Measurements from ENCODE around the gene AK9.

Gene AK9

DNA sequence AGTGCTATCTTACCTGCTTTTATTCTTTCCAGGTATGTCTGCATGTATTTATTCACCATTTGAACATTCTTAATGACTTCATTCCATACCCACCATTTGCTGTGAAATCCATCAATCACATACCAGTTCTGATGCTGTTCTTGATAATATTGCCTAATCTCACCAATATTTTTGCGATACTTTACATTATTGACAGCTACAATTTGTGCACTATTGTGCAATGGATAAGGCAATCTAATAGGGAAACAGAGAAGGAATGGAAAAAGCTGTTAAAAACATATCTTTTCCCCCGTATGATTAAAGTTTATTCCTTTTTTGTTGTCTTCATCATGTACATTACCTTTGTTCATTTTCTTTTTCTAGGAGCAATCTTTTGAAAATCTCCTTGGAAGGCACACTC is 184.7 kb downstream of the AK9 start:
- DNase-seq (ENCODE audit: low spot score) = no peak
- no peak for TF ChIP-seq CTCF (IDR thresholded peaks at IDR 0.05; ENCODE audit: extremely low read depth, missing control alignments)

DNA sequence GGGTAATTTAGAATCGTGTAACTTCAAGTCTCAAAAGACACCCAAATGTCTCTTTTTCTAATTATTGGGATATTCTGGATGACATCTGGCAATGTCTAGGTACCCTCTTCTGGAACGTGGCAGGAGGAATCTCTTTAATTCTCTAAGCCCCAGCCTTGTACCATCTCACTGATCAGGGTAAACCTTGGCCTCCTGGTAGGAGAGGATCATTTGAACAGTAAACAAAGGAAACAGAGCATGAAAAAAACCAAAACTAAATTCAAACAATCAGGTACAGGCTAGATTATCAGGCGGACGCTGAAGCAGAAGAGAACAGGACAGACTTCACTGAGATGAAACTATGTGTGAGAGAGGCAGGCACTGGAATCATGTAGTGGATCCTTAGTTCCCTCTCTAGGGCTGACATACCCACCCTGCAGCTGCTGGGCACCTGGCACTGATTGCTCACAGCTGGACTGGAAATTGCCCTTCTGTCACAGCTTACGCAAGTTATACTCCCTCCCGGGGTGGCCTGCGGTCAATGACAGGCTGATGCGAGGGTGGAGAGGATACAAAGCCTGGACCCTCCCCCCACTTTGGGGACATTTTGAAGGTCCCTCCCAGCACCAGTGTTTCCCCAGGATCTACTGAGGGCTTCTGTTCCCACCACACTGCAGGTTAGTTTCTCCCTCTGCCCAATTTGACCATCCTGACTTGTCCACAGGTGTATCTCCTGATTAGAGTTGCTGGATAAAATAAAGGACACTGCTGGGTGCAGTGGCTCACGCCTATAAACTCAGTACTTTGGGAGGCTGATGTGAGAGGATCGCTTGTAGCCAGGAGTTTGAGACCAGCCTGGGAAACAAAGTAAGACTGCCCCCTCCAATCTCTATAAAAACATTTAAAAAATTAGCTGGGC is 187.4 kb downstream of the AK9 start:
- no peak for TF ChIP-seq CTCF (IDR thresholded peaks at IDR 0.05; ENCODE audit: extremely low read depth, missing control alignments)
- DNase-seq (ENCODE audit: low spot score) = no peak

DNA sequence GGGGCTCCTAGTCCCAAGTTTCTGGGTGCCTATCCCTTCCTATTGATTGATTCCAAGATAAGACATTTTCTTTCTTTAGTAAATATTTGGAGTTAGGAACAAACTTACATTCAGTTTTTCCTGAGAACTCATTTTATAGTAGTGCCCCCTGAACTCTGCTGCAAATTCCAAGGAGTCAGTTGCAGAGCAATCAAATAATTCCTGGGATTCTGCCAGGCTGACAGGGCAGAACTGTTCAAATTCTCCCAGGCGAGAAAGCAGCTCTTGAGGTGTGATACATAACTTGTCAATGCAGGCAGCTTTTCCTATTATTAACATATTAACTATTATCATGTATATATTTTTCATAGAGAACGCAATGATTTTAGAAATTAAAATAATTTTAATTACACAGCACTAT is 192.1 kb downstream of the AK9 start:
- no peak for TF ChIP-seq CTCF (IDR thresholded peaks at IDR 0.05; ENCODE audit: extremely low read depth, missing control alignments)
- DNase-seq (ENCODE audit: low spot score) = no peak

DNA sequence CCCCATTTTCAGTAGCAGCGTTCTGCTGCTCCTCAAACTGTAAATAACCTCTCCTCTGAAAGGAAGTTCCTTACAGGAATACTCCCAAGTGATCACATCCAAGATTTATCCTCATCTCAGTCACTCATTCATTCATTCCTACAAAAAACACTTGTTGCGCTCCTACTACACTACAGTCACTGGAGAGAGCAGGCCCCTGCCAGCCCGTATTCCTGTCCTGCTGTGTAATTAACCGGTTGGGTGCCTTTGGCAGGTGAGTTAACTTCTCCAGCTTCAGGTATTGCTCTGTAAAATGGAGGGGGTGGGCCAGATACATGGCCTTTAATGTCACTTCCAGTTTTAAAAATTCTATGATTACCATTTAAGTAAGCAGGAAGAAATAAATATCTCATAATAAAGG is 192.9 kb downstream of the AK9 start:
- DNase-seq (ENCODE audit: low spot score) = no peak

GRCh38 chr6:109496036-109496772 is 194.8 kb downstream of the AK9 start:
- no peak for DNase-seq (ENCODE audit: low spot score)
- no peak for TF ChIP-seq CTCF (IDR thresholded peaks at IDR 0.05; ENCODE audit: extremely low read depth, missing control alignments)

More for the DNA sequence above, 192.9 kb downstream of the AK9 start:
- no peak for TF ChIP-seq CTCF (IDR thresholded peaks at IDR 0.05; ENCODE audit: extremely low read depth, missing control alignments)

DNA sequence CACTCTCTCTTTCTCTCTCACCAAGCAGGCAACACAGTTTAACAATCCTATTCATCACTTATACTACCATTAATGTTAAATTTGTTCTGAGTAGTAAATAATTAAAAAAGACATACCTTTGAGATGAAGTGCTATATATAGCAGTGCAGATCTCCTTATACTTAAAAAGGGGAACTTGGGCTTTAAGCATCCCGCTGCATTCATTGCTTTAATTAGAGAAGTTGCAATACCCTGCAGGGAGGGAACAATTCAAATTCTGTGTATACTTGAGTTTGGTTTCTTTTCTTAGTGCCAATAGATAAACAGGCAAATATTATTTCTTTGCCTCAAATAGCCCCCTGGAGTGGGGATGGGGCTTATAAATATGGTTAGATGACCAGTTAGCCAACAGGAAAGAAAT is 197.1 kb downstream of the AK9 start:
- TF ChIP-seq CTCF (IDR thresholded peaks at IDR 0.05; ENCODE audit: extremely low read depth, missing control alignments) = no peak
- DNase-seq (ENCODE audit: low spot score) = no peak
